Mammary epithelial cell (primary cell): ENCODE data around the gene SLC1A7.

Source experiments
- CTCF ChIP-seq, 2 donors: IDR thresholded peaks in 1 of 2; conservative IDR thresholded peaks in 1 of 2; 2 replicates each; pipeline ENCODE4 v1.5.1; 2011 to 2012; ENCODE audit warnings: inconsistent platforms in 2 of 2, low read length in 2 of 2, mild to moderate bottlenecking in 2 of 2, control low read depth in 1 of 2, low read depth in 1 of 2; ENCODE audit not compliant: insufficient read depth in 1 of 2; ENCODE audit errors: extremely low read depth in 1 of 2
- EZH2 ChIP-seq: IDR thresholded peaks from 2 replicates; pipeline ENCODE4 v1.6.1; 2012; ENCODE audit warnings: low read length, inconsistent platforms, borderline replicate concordance

- TF ChIP-seq CTCF (conservative IDR thresholded peaks at IDR 0.05 in 1 of 2, IDR thresholded peaks at IDR 0.05 in 1 of 2; ENCODE audit: extremely low read depth in 1 of 2, insufficient read depth in 1 of 2, low read depth in 1 of 2, low read length in 2 of 2) (no peak), EZH2 (no peak)
These were observed 30.7 kb downstream of the SLC1A7 start for GRCh38 chr1:53111693-53112092.
